K562 (cell line): ENCODE data around the gene GIMAP8. TPM values are rescaled to one million over a fixed set of nuclear protein-coding genes. Genes with fewer than 3 reads are reported as not detected.

ENCODE experiments used
- ASH1L ChIP-seq: fragments of 450-650 bp; IDR thresholded peaks from 2 replicates; pipeline ENCODE4 v1.6.1; 2018; ENCODE audit warnings: borderline replicate concordance, mild to moderate bottlenecking, low read depth; ENCODE audit not compliant: partially characterized antibody
- ATF3 ChIP-seq, 2 experiments: fragments of 450-650 bp in 1 of 2; sonication (generic) in 1 of 2; formaldehyde crosslinking in 1 of 2; IDR thresholded peaks in 1 of 2; conservative IDR thresholded peaks in 1 of 2; 2 replicates each; pipeline versions ENCODE4 v1.6.1 to v1.8.1; 2016 to 2023; ENCODE audit warnings: mild to moderate bottlenecking in 2 of 2, moderate library complexity in 2 of 2, inconsistent platforms in 1 of 2, missing genetic modification reagents in 1 of 2
- BCLAF1 ChIP-seq, 2 experiments: fragments of 450-650 bp in 1 of 2; IDR thresholded peaks; 2 replicates each; pipeline ENCODE4 v1.6.1; 2011 to 2017; ENCODE audit warnings: low read depth in 2 of 2, antibody characterized with exemption in 1 of 2, borderline replicate concordance in 1 of 2, low read length in 1 of 2, mild to moderate bottlenecking in 1 of 2, mixed read lengths in 1 of 2; ENCODE audit not compliant: control insufficient read depth in 1 of 2
- CEBPG ChIP-seq, 3 experiments: fragments of 200-800 bp in 1 of 3; sonication (Bioruptor generic) in 1 of 3; sonication (generic) in 1 of 3; formaldehyde crosslinking in 1 of 3; IDR thresholded peaks in 2 of 3; conservative IDR thresholded peaks in 1 of 3; 2 replicates each; pipeline versions ENCODE4 v1.6.1 to v1.8.0; 2016 to 2022; ENCODE audit warnings: missing compliant biosample characterization in 2 of 3, missing genetic modification characterization in 2 of 3, mild to moderate bottlenecking in 1 of 3, missing genetic modification reagents in 1 of 3
- CREB5 ChIP-seq: fragments of 250-450 bp; sonication (Bioruptor Pico); IDR thresholded peaks from 2 replicates; pipeline ENCODE4 v1.5.0; 2020; ENCODE audit warnings: mild to moderate bottlenecking
- ELF1 ChIP-seq: fragments of 200-800 bp; sonication (Bioruptor generic); IDR thresholded peaks from 2 replicates; pipeline ENCODE4 v1.6.1; 2016; ENCODE audit warnings: missing genetic modification characterization, missing compliant biosample characterization
- ELF2 ChIP-seq: fragments of 250-450 bp; sonication (Bioruptor Pico); IDR thresholded peaks from 2 replicates; pipeline ENCODE4 v1.5.0; 2021; ENCODE audit warnings: mild to moderate bottlenecking
- ILF3 ChIP-seq: fragments of 450-650 bp; IDR thresholded peaks from 2 replicates; pipeline ENCODE4 v1.6.1; 2018; ENCODE audit warnings: antibody characterized with exemption, mild to moderate bottlenecking, moderate library complexity, borderline replicate concordance
- KHSRP ChIP-seq: fragments of 450-650 bp; IDR thresholded peaks from 2 replicates; pipeline ENCODE4 v1.6.1; 2017
- NCOA4 ChIP-seq: fragments of 450-650 bp; IDR thresholded peaks from 2 replicates; pipeline ENCODE4 v1.6.1; 2018; ENCODE audit warnings: mild to moderate bottlenecking; ENCODE audit not compliant: partially characterized antibody
- NR2F6 ChIP-seq: fragments of 450-650 bp; formaldehyde crosslinking; IDR thresholded peaks from 2 replicates; pipeline ENCODE4 v1.4.0; 2020; ENCODE audit warnings: mild to moderate bottlenecking
- POLR2A ChIP-seq: fragments of 450-650 bp; conservative IDR thresholded peaks from 2 replicates; pipeline ENCODE4 v1.6.1; 2016
- SMAD3 ChIP-seq: fragments of 450-650 bp; formaldehyde crosslinking; conservative IDR thresholded peaks from 2 replicates; pipeline ENCODE4 v1.4.0; 2020; ENCODE audit warnings: mild to moderate bottlenecking
- TBL1XR1 ChIP-seq, 2 experiments: IDR thresholded peaks; 2 replicates each; pipeline ENCODE4 v1.6.1; 2012; ENCODE audit warnings: improper control_type of control experiment in 2 of 2, low read length in 2 of 2, mild to moderate bottlenecking in 1 of 2
- TEAD4 ChIP-seq, 2 experiments: sonication (generic) in 1 of 2; formaldehyde crosslinking in 1 of 2; IDR thresholded peaks; 2 replicates each; pipeline versions ENCODE4 v1.6.1 to v1.8.0; 2012 to 2022; ENCODE audit warnings: borderline replicate concordance in 1 of 2, inconsistent platforms in 1 of 2, low read length in 1 of 2, mild to moderate bottlenecking in 1 of 2, missing genetic modification reagents in 1 of 2
- THRA ChIP-seq: fragments of 450-650 bp; IDR thresholded peaks from 2 replicates; pipeline ENCODE4 v1.6.1; 2017; ENCODE audit warnings: mild to moderate bottlenecking, moderate library complexity
- TRIM28 ChIP-seq: fragments of 450-650 bp; IDR thresholded peaks from 2 replicates; pipeline ENCODE4 v1.6.1; 2017
- ZBTB8A ChIP-seq: fragments of 450-650 bp; IDR thresholded peaks from 2 replicates; pipeline ENCODE4 v1.6.1; 2018; ENCODE audit warnings: mild to moderate bottlenecking, moderate library complexity; ENCODE audit not compliant: partially characterized antibody
- ZKSCAN3 ChIP-seq: fragments of 250-450 bp; sonication (Bioruptor Pico); IDR thresholded peaks from 2 replicates; pipeline ENCODE4 v1.4.0; 2020
- ZNF444 ChIP-seq: fragments of 250-450 bp; sonication (Bioruptor Pico); IDR thresholded peaks from 2 replicates; pipeline ENCODE4 v1.4.0; 2020; ENCODE audit warnings: mild to moderate bottlenecking, moderate library complexity
- ZNF589 ChIP-seq: fragments of 200-800 bp; sonication (Bioruptor generic); IDR thresholded peaks from 2 replicates; pipeline ENCODE4 v1.6.1; 2016; ENCODE audit warnings: low read depth, missing genetic modification characterization, missing compliant biosample characterization
- polyA plus RNA-seq, 8 experiments: library from polyadenylated mRNA; depleted of rRNA in 4 of 8; stranded (reverse) in 5 of 8; unstranded in 3 of 8; fragments of >200 nt; fragmentation: Nextera tagmentation in 2 of 8; fragmentation: Illumina TruSeq in 1 of 8; extraction: Ambion mirVana in 2 of 8; extraction: Trizol in 1 of 8; gene quantifications; 2 replicates each; pipeline versions ENCODE4 v1.2.1 to v1.2.3, GENCODE V29; 2011 to 2014; ENCODE audit warnings: inconsistent platforms in 1 of 8, missing spikeins in 1 of 8
- total RNA-seq, 7 experiments: library from RNA; depleted of rRNA in 6 of 7; stranded (reverse); fragments of >200 nt in 6 of 7; fragmentation: Illumina TruSeq in 2 of 7; extraction: Trizol in 2 of 7; gene quantifications; 2 replicates each; pipeline versions ENCODE4 v1.2.1 to v1.2.3, GENCODE V29; 2011 to 2021; ENCODE audit warnings: low replicate concordance in 1 of 7

GIMAP8 gene
- total and polyA plus RNA-seq, 9 of the 15 experiments (the other 6 are each of a cell fraction or from before 2014, with no cell fraction given) = not detected

GRCh38 chr7:150404172-150404804 is 46.1 kb upstream of the GIMAP8 start (continued):
- TF ChIP-seq ZKSCAN3 (peak; percentile 76), SMAD3 (CRISPR knock-in tag) (0 out of 2 replicates have a peak, but pooled peaks have one; percentile 23), NR2F6 (CRISPR knock-in tag) (no peak), ILF3 (no peak), ZNF589 (CRISPR knock-in tag) (no peak; the same call in 1 of the 2 replicates), ZNF444 (CRISPR knock-in tag) (no peak; the same call in 1 of the 2 replicates), ELF1 (tag) (no peak), CEBPG (CRISPR knock-in tag; IDR thresholded peaks at IDR 0.05) (no peak; the same call in 1 of the 2 replicates), CEBPG (tag; conservative IDR thresholded peaks at IDR 0.05 in 1 of 2, IDR thresholded peaks at IDR 0.05 in 1 of 2) (no peak), NCOA4 (no peak), BCLAF1 (IDR thresholded peaks at IDR 0.05; ENCODE audit: borderline replicate concordance in 1 of 2, control insufficient read depth in 1 of 2, low read depth in 2 of 2, low read length in 1 of 2) (no peak), ATF3 (IDR thresholded peaks at IDR 0.05) (no peak), ATF3 (CRISPR knock-in tag; conservative IDR thresholded peaks at IDR 0.05) (no peak), POLR2A (no peak), ZBTB8A (no peak), TRIM28 (0 out of 2 replicates have a peak, but pooled peaks have one; percentile 15), KHSRP (no peak), TEAD4 (IDR thresholded peaks at IDR 0.05; ENCODE audit: low read length) (peak; percentile 38; the same call in 1 of the 2 replicates), TEAD4 (CRISPR knock-in tag; IDR thresholded peaks at IDR 0.05; ENCODE audit: borderline replicate concordance) (no peak), CREB5 (CRISPR knock-in tag) (peak; percentile 17; the same call in 1 of the 2 replicates), ELF2 (CRISPR knock-in tag) (no peak), ASH1L (no peak), THRA (no peak), TBL1XR1 (IDR thresholded peaks at IDR 0.05; ENCODE audit: low read length in 2 of 2) (no peak)
